HG03378 (cell line): Measurements from ENCODE around the gene C19orf12.
A peak's percentile ranks its signal among the peaks of the same experiment; 100 is the strongest.

Source experiments
- ATAC-seq: cut with Tn5 transposase; IDR thresholded peaks from one replicate; pipeline ENCODE4 v1.9.1; 2021; ENCODE audit warnings: mild to moderate bottlenecking, moderate library complexity; ENCODE audit not compliant: unreplicated experiment

The C19orf12 gene

DNA sequence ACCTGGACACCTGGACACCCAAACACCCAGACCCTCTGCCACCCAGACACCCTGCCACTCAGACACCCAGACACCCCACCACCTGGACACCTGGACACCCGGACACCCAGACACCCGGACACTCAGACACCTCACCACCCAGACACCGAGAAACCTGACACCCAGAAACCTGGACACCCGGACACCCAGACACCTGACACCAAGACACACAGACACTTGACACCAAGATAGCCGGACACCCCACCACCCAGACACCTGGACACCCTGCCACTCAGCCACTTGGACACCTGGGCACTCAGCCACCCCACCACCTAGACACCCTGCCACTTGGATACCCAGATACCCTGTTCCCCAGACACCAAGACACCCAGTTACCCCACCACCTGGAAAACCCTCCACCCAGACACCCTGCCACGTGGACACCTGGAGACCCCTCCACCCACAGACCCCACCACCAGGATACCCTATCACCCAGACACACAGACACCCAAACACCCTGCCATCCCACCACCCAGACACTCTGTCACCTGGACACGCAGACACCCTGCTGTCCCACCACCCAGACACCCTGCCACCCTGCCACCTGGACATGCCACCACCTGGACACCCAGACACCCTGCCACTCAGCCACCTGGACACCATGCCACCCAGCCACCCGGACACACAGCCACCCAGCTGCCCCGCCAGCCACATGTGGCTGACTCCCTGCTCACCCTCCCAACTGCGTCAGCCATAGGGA, 17.4 kb downstream of the C19orf12 start:
- no peak for ATAC-seq

GRCh38 chr19:29696565-29696846, 18.6 kb downstream of the C19orf12 start:
- no peak for ATAC-seq

DNA sequence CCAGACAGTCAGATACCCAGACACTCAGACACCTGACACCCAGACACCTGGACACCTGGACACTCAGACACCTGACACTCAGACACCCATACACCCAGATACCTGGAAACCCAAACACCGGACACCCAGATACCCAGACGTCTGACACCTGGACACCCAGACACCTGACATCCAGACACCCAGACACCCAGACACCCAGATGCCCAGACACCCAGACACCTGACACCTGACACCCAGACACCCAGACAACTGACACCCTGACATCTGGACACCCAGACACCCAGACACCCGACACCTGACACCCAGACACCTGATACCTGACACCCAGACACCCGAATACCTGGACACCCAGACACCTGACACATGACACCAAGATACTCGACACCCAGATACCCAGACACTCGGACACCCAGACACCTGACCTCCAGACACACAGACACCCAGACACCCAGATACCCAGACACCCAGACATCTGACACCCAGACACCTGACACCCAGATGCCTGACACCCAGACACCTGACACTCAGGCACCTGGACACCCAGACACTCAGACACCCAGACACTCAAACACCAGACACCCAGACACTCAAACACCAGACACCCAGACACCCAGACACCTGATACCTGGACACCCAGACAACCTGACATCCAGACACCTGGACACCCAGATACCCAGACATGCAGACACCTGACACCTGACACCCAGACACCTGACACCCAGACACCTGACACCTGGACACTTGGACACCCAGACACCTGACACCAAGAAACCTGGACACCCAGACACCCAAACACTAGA, 19.1 kb downstream of the C19orf12 start:
- ATAC-seq, result no peak

DNA sequence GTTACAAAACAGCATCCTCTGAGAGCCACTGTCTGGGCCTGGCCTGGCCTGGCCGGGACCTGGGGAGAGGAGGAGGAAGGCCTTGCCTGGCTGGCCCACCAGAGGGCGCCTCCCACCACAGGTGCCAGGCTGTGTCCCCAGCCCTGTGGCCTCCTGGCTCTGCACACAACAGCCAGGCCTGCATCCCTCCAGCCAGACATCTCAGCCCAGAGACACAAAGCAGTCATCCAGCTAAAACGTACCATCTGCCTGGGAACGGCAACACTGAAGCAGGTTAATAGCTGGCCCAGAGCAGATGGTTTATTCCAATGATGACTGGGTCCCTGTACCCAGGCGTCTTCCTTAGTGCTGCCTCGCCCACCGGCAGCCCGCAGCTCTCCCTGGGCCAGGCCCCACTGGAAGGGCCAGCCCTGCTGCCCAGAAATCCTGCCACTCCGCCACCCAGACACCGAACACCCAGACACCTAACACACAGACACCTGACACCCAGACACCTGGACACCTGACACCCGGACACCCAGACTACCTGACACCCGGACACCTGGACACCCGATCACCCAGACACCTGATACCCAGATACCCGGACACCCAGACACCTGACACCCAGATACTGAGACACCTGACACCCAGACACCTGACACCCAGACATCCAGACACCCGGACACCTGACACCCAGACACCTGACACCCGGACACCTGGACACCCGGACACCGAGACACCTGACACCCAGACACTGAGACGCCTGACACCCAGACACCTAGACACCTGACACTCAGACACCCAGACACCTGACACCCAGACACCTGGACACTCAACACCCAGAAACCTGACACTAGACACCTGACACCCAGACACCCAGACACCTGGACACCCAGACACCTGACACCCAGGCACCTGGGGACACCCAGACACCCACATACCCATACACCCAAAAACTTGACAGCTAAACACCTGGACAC, 20.1 kb downstream of the C19orf12 start:
- ATAC-seq, result no peak

GRCh38 chr19:29694161-29694560, 20.9 kb downstream of the C19orf12 start:
- ATAC-seq, result no peak

GRCh38 chr19:29690842-29691241, 24.2 kb downstream of the C19orf12 start:
- ATAC-seq, result peak; percentile 58

DNA sequence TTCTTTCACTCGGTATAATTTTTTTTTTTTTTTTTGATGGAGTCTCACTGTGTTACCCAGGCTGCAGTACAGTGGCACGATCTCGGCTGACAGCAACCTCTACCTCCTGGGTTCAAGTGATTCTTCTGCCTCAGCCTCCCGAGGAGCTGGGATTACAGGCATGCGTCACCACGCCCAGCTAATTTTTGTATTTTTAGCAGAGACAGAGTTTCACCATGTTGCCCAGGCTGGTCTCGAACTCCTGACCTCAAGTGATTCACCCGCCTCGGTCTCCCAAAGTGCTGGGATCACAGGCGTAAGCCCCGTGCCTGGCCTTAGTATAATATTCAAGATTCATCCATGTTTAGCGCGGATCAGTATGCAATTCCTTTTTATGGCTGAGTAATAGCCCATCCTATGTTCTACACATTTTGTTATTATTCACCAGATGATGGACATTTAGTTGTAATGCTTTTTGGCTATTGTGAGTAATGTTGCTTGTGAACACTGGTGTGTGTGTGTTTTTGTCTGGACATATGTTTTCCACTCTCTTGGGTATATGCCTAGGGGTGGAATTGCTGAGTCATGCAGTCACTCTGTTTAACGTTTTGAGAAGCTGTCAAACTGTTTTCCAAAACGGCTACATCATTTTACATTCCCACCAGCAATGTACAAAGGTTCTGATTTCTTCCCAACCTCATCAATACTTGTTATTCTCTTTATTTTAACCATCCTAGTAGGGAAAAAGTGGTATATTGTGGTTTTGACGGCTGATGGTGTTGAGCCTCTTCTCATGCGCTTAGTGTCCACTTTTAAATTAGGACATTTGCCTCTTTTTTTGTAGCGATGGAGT, 26.9 kb downstream of the C19orf12 start:
- no peak for ATAC-seq

DNA sequence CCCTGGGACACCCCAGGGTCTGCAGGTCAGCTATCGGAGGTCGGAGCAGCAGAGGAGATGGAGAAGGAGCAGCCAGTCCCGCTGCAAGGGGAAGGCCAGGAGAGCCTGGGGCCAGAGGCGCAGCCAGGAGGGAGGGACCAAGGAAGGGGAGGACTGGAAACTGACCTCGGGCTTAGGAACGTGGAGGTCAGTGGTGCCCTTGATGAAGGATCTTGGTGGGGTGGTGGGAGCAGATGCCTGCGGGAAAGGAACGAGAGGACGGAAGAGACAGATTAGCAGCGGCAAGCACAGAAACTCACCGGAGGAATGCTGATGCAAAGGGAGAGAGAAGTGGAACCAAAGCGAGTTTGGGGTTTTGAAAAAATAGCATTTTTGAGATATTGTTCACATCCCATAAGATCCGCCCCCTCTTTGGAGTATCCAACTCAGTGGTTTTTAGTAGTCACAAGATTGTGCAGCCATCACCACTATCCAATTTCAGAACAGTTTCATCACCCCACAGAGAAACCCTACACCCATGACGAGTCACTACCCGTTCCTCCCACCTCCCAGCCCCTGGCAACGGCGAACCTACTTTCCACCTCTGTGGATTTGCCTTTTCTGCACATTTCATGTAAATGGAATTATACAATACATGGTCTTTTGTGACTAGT, 27.7 kb downstream of the C19orf12 start:
- ATAC-seq, result no peak

DNA sequence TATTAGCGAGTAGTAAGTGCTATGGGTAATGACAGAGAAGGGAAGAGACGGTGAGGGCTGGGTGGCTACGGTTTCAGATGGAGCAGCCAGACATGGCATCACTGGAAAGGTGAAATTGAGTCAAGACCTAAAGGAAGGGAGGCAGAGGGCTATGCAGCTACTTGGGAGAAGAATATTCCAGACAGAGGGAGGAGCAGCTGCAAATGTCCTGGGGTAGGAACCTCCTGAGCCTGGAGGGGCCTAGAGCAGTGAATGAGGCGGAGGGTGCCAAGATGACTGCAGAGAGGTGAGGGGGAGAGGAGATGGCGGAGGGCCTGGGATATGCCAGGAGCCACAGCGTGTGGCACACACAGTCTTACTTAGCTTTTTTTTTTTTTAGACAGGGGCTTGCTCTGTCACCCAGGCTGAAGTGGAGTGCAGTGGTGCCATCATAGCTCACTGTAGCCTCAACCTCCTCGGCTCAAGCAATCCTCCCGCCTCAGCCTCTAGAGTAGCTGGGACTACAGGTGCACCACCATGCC, 28.7 kb downstream of the C19orf12 start:
- no peak for ATAC-seq

- no peak for ATAC-seq
Measured at GRCh38 chr19:29685326-29685725, 29.7 kb downstream of the C19orf12 start.

DNA sequence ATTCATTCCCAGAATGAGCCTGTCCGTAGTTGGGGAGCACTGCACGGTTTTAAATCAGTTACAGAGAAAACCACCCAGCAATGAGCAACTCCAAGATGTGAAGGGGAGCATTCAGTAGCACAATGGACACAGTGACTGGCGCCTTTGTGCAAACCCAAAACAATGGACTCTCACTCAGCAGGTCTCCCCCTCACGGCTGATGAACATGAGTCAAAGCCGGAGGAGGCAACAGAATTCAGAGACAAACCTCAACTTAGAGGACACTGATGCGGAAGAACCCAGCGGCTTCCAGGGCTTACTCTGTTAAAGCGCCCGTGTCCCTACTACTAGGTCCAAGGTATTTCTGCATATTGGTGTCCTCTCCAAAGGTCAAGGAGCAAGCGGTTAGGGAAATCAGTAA, 32.1 kb downstream of the C19orf12 start:
- no peak for ATAC-seq

- no peak for ATAC-seq
Measured at GRCh38 chr19:29682236-29682895, 32.7 kb downstream of the C19orf12 start.

- no peak for ATAC-seq
Measured at GRCh38 chr19:29681422-29682235, 33.4 kb downstream of the C19orf12 start.

GRCh38 chr19:29680937-29681336, 34.1 kb downstream of the C19orf12 start:
- no peak for ATAC-seq

- peak; percentile 58 for ATAC-seq
Measured at GRCh38 chr19:29680447-29680846, 34.6 kb downstream of the C19orf12 start.

GRCh38 chr19:29679598-29680210, 35.4 kb downstream of the C19orf12 start:
- ATAC-seq, result no peak

- no peak for ATAC-seq
Measured at GRCh38 chr19:29678484-29679106, 36.5 kb downstream of the C19orf12 start.
